ENCODE measurements around the gene CCDC195.

DNA sequence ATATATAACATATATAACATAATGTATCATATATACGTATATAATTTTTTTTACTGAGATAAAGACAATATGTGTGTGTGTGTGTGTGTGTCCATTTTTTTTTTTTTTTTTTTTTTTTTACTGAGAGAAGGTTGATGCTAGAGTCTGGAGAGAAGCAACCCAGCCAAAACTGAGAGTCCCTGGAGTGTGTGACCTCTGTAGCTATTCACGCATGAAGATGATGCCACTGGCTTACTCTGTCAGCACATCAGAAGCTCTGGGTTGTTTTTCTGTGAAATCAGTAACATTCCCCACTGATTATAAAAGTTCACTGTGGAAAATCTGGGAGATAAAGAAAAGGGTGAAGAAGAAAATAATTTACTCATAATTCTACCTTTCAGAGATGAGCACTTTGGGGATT lies 27.2 kb downstream of the CCDC195 start:
- TF ChIP-seq, protein P1, sequence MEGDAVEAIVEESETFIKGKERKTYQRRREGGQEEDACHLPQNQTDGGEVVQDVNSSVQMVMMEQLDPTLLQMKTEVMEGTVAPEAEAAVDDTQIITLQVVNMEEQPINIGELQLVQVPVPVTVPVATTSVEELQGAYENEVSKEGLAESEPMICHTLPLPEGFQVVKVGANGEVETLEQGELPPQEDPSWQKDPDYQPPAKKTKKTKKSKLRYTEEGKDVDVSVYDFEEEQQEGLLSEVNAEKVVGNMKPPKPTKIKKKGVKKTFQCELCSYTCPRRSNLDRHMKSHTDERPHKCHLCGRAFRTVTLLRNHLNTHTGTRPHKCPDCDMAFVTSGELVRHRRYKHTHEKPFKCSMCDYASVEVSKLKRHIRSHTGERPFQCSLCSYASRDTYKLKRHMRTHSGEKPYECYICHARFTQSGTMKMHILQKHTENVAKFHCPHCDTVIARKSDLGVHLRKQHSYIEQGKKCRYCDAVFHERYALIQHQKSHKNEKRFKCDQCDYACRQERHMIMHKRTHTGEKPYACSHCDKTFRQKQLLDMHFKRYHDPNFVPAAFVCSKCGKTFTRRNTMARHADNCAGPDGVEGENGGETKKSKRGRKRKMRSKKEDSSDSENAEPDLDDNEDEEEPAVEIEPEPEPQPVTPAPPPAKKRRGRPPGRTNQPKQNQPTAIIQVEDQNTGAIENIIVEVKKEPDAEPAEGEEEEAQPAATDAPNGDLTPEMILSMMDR (conservative IDR thresholded peaks at IDR 0.05; ENCODE audit: low read depth, low read length), result no peak
- no peak for TF ChIP-seq EZH2phosphoT487 (IDR thresholded peaks at IDR 0.05; ENCODE audit: borderline replicate concordance, low read length)
- TF ChIP-seq EZH2 (IDR thresholded peaks at IDR 0.05; ENCODE audit: low read length, unreplicated experiment), result no peak

Measured in PC-3 (cell line).